Small intestine (tissue), 7 donors: Measurements from ENCODE around the gene PRELP. TPM values are rescaled to one million over a fixed set of nuclear protein-coding genes. Genes with fewer than 3 reads are reported as not detected.
"Not testable (repeated sequence)": the region's sequence is repeated elsewhere in the genome, so short reads cannot be mapped to it uniquely, and the experiment has no call there.

Experiments used
- DNase-seq, 2 donors: peaks; one replicate each; pipeline versions ENCODE4 v3.0.0 to v3.0.0-alpha.2; 2013
- FAIRE-seq: peaks from 2 replicates; lab custom pipeline; 2012; peaks lifted over from hg19 to GRCh38; lab: Jason Lieb, UNC
- H3K27ac ChIP-seq, 3 donors: one replicate each; pipeline ENCODE4 v1.5.1; 2013; ENCODE audit warnings: low read length in 2 of 3, mild to moderate bottlenecking in 2 of 3, control low read depth in 1 of 3, inconsistent platforms in 1 of 3, low read depth in 1 of 3, moderate library complexity in 1 of 3
- H3K27me3 ChIP-seq, 3 donors: one replicate each; pipeline ENCODE4 v1.6.1; 2013; ENCODE audit warnings: low read length in 3 of 3, inconsistent platforms in 1 of 3; ENCODE audit not compliant: control insufficient read depth in 3 of 3, insufficient read depth in 3 of 3
- H3K36me3 ChIP-seq, 3 donors: one replicate each; pipeline ENCODE4 v1.6.1; 2013; ENCODE audit warnings: low read length in 3 of 3, inconsistent platforms in 1 of 3, low read depth in 1 of 3, mild to moderate bottlenecking in 1 of 3, moderate library complexity in 1 of 3; ENCODE audit not compliant: control insufficient read depth in 3 of 3, insufficient read depth in 2 of 3
- H3K4me1 ChIP-seq, 3 donors: one replicate each; pipeline ENCODE4 v1.6.1; 2013; ENCODE audit warnings: low read length in 2 of 3, inconsistent platforms in 1 of 3, low read depth in 1 of 3, mild to moderate bottlenecking in 1 of 3, moderate library complexity in 1 of 3; ENCODE audit not compliant: control insufficient read depth in 3 of 3, insufficient read depth in 2 of 3
- H3K4me3 ChIP-seq, 3 donors: one replicate each; pipeline ENCODE4 v1.5.1; 2013; ENCODE audit warnings: low read length in 3 of 3, control low read depth in 1 of 3, inconsistent platforms in 1 of 3, low read depth in 1 of 3, mild to moderate bottlenecking in 1 of 3, moderate library complexity in 1 of 3
- H3K9me3 ChIP-seq, 2 donors: one replicate each; pipeline ENCODE4 v1.6.1; 2013; ENCODE audit warnings: low read depth in 1 of 2, low read length in 1 of 2; ENCODE audit not compliant: control insufficient read depth in 2 of 2, insufficient read depth in 1 of 2
- WGBS, 3 donors: extraction: QIAGEN DNeasy Blood & Tissue Kit; methylation state at CpG; one replicate each; pipeline ENCODE4 v1.1.7; 2013; 5-methylcytosine and 5-hydroxymethylcytosine counted together
- polyA plus RNA-seq, 4 donors: library from polyadenylated mRNA; stranded (reverse) in 3 of 4; unstranded in 1 of 4; fragments of 200-250 nt in 3 of 4; fragments of 120-200 nt in 1 of 4; gene quantifications; one replicate each; pipeline versions ENCODE4 v1.2.1 to v1.2.3, GENCODE V29; 2013
- donor health status: healthy with polysubstance abuse.
- donor health status: control.
- donor health status: control.
- donor health status: Bipolar disorder and iron deficiency.
- donor health status: healthy.

PRELP gene
- polyA plus RNA-seq, 4 donors, result 0.22 to 27.0 (median 0.46) TPM

GRCh38 chr1:203439131-203439730 lies 36.4 kb upstream of the PRELP start:
- FAIRE-seq (no peak), DNase-seq (peak; percentile 59 to 91)
- H3K9me3 ChIP-seq, result no peaks in the 10 kb centered on the region
- H3K27ac ChIP-seq, result peak overlapping the region; percentile 32 to 58 (median 39)
- H3K4me3 ChIP-seq, result no peak overlapping the region
- no peaks in the 10 kb centered on the region for H3K36me3 ChIP-seq
- WGBS, 3 donors, result 13 to 39% (median 32%) methylated on average over 6 of the region's 6 CpGs
- H3K4me1 ChIP-seq, result peaks cover 5 to 31% (median 6%) of the 10 kb centered on the region in 3 donors
- H3K27me3 ChIP-seq, result peaks cover 0 to 2% (median 0%) of the 10 kb centered on the region in 3 donors

GRCh38 chr1:203440771-203441170 lies 34.8 kb upstream of the PRELP start:
- H3K4me1 ChIP-seq, result peaks cover 5 to 38% (median 6%) of the 10 kb centered on the region in 3 donors
- no peaks in the 10 kb centered on the region for H3K36me3 ChIP-seq
- H3K27me3 ChIP-seq, result peaks cover 0 to 2% (median 0%) of the 10 kb centered on the region in 3 donors
- FAIRE-seq (no peak), DNase-seq (peak; percentile 82 to 86)
- WGBS, 3 donors, result 11 to 19% (median 19%) methylated on average over 6 to 7 of the region's 7 CpGs
- H3K9me3 ChIP-seq, result peaks cover 0 to 8% of the 10 kb centered on the region in 2 donors
- H3K27ac ChIP-seq, result peak overlapping the region in 1 of 3 donors; percentile 4
- H3K4me3 ChIP-seq, result no peak overlapping the region

- no peaks in the 10 kb centered on the region for H3K36me3 ChIP-seq
- peaks cover 0 to 9% of the 10 kb centered on the region in 2 donors for H3K9me3 ChIP-seq
- peaks cover 5 to 38% (median 6%) of the 10 kb centered on the region in 3 donors for H3K4me1 ChIP-seq
- WGBS, 3 donors, result 80 to 83% (median 81%) methylated on average over 9 of the region's 9 CpGs
- peaks cover 0 to 2% (median 0%) of the 10 kb centered on the region in 3 donors for H3K27me3 ChIP-seq
- H3K4me3 ChIP-seq, result no peak overlapping the region
- FAIRE-seq, result no peak
- DNase-seq, result no peak
- no peak overlapping the region for H3K27ac ChIP-seq
Measured at GRCh38 chr1:203441766-203442165, 33.8 kb upstream of the PRELP start.

- no peak for FAIRE-seq
- Histone ChIP-seq H3K4me3 (no peak overlapping the region), H3K36me3 (no peaks in the 10 kb centered on the region), H3K27ac (no peak overlapping the region), H3K4me1 (peaks cover 5 to 38% (median 6%) of the 10 kb centered on the region in 3 donors), H3K9me3 (peaks cover 0 to 9% of the 10 kb centered on the region in 2 donors), H3K27me3 (peaks cover 0 to 2% (median 0%) of the 10 kb centered on the region in 3 donors)
- DNase-seq, result no peak
- 64 to 91% (median 79%) methylated on average over 7 of the region's 7 CpGs for WGBS, 3 donors
Measured at GRCh38 chr1:203442821-203443220, 32.8 kb upstream of the PRELP start.

- no peak overlapping the region for H3K4me3 ChIP-seq
- H3K27me3 ChIP-seq, result peaks cover 0 to 2% (median 0%) of the 10 kb centered on the region in 3 donors
- peaks cover 5 to 38% (median 6%) of the 10 kb centered on the region in 3 donors for H3K4me1 ChIP-seq
- H3K9me3 ChIP-seq, result peaks cover 0 to 9% of the 10 kb centered on the region in 2 donors
- FAIRE-seq, result no peak
- H3K36me3 ChIP-seq, result no peaks in the 10 kb centered on the region
- no peak for DNase-seq
- H3K27ac ChIP-seq, result no peak overlapping the region
- 79 to 94% (median 92%) methylated on average over 2 of the region's 2 CpGs for WGBS, 3 donors
Measured at GRCh38 chr1:203443296-203443695, 32.3 kb upstream of the PRELP start.

- Histone ChIP-seq H3K9me3 (peaks cover 0 to 9% of the 10 kb centered on the region in 2 donors), H3K4me1 (peaks cover 0 to 29% (median 6%) of the 10 kb centered on the region in 3 donors), H3K27ac (peak overlapping the region in 1 of 3 donors; percentile 46), H3K4me3 (no peak overlapping the region), H3K27me3 (peaks cover 0 to 2% (median 0%) of the 10 kb centered on the region in 3 donors), H3K36me3 (no peaks in the 10 kb centered on the region)
- 17 to 67% (median 54%) methylated on average over 1 of the region's 1 CpG for WGBS, 3 donors
- FAIRE-seq, result no peak
- DNase-seq, result peak; percentile 79 to 88
Measured at GRCh38 chr1:203444171-203444576, 31.4 kb upstream of the PRELP start.

GRCh38 chr1:203447151-203447550 lies 28.5 kb upstream of the PRELP start:
- H3K4me3 ChIP-seq, result no peak overlapping the region
- H3K9me3 ChIP-seq, result peaks cover 0 to 9% of the 10 kb centered on the region in 2 donors
- peaks cover 0 to 13% (median 0%) of the 10 kb centered on the region in 3 donors for H3K4me1 ChIP-seq
- 63 to 80% (median 68%) methylated on average over 2 of the region's 2 CpGs for WGBS, 3 donors
- H3K36me3 ChIP-seq, result no peaks in the 10 kb centered on the region
- FAIRE-seq (no peak), DNase-seq (no peak)
- H3K27me3 ChIP-seq, result no peaks in the 10 kb centered on the region
- H3K27ac ChIP-seq, result no peak overlapping the region

GRCh38 chr1:203447598-203447997 lies 28.0 kb upstream of the PRELP start:
- not testable (repeated sequence) for FAIRE-seq, H3K36me3 ChIP-seq, H3K27ac ChIP-seq, H3K4me3 ChIP-seq, H3K27me3 ChIP-seq, DNase-seq, H3K9me3 ChIP-seq
- WGBS, 3 donors, result 79 to 90% (median 80%) methylated on average over 1 of the region's 1 CpG
- peaks cover 0 to 13% (median 0%) of the 10 kb centered on the region in 3 donors for H3K4me1 ChIP-seq
